Activated CD4-positive, alpha-beta T cell treated with anti-CD3 and anti-CD28 coated beads, Interleukin-2, amount 50 U/mL, for 48 hours (primary cell): ENCODE results near the gene MT1X.
A peak's percentile ranks its signal among the peaks of the same experiment; 100 is the strongest.
"Not testable (repeated sequence)": the region's sequence is repeated elsewhere in the genome, so short reads cannot be mapped to it uniquely, and the experiment has no call there.

Source experiments
- DNase-seq, 2 experiments: peaks; one replicate each; pipeline ENCODE4 v3.0.0-alpha.2; 2020

MT1X gene

GRCh38 chr16:56657555-56658326 lies 24.5 kb upstream of the MT1X start, which contains the start of gene MT1F:
MT1F (plus strand) TSS chr16:56657959; CDS start chr16:56658059, 100 bp downstream.
- peak; percentile 83 to 84 for DNase-seq

GRCh38 chr16:56658327-56658875 lies 23.9 kb upstream of the MT1X start:
- DNase-seq, result no peak

GRCh38 chr16:56662357-56663354 lies 19.6 kb upstream of the MT1X start:
- peak; percentile 38 to 54 for DNase-seq

GRCh38 chr16:56664506-56664905 lies 17.8 kb upstream of the MT1X start:
- no peak for DNase-seq

GRCh38 chr16:56665286-56666261 lies 16.7 kb upstream of the MT1X start:
- not testable (repeated sequence) for DNase-seq

- peak in 1 of 2 experiments; percentile 35 for DNase-seq
These were observed 14.4 kb upstream of the MT1X start, which contains the start of gene MT1G for GRCh38 chr16:56667581-56668571. MT1G (minus strand) TSS chr16:56668065; CDS start chr16:56667993, 72 bp downstream.

- DNase-seq, result no peak
These were observed 13.0 kb upstream of the MT1X start, which contains the start of gene MT1H for GRCh38 chr16:56669005-56669839. MT1H (plus strand) TSS chr16:56669814; CDS start chr16:56669885, 71 bp downstream.

GRCh38 chr16:56669840-56670619 lies 12.2 kb upstream of the MT1X start:
- no peak for DNase-seq

GRCh38 chr16:56670620-56670934 lies 11.7 kb upstream of the MT1X start:
- no peak for DNase-seq

- not testable (repeated sequence) for DNase-seq
These were observed 10.6 kb upstream of the MT1X start for GRCh38 chr16:56671691-56672090.

- DNase-seq, result not testable (repeated sequence)
These were observed 10.1 kb upstream of the MT1X start for GRCh38 chr16:56672171-56672570.

- no peak for DNase-seq
These were observed 9.3 kb upstream of the MT1X start for GRCh38 chr16:56672761-56673536.

GRCh38 chr16:56673921-56674320 lies 8.3 kb upstream of the MT1X start:
- peak in 1 of 2 experiments; percentile 28 for DNase-seq

- DNase-seq, result not testable (repeated sequence)
These were observed 7.7 kb upstream of the MT1X start for GRCh38 chr16:56674570-56674969.

GRCh38 chr16:56675685-56676210 lies 6.5 kb upstream of the MT1X start:
- DNase-seq, result peak; percentile 39 to 50

GRCh38 chr16:56677474-56677873 lies 4.8 kb upstream of the MT1X start:
- DNase-seq, result no peak

GRCh38 chr16:56679078-56679730 lies 3.1 kb upstream of the MT1X start:
- DNase-seq, result no peak
